HG02610 (cell line): ENCODE data around the gene EN1.
A peak's percentile ranks its signal among the peaks of the same experiment; 100 is the strongest.

Source experiments
- ATAC-seq: cut with Tn5 transposase; IDR thresholded peaks from one replicate; pipeline ENCODE4 v1.9.1; 2021; ENCODE audit warnings: mild to moderate bottlenecking, moderate library complexity; ENCODE audit not compliant: unreplicated experiment

EN1 gene

GRCh38 chr2:118846953-118847761 is at the start of gene EN1:
Gene EN1 (minus strand): TSS chr2:118847648. CDS start chr2:118847167, 481 bp downstream.
- no peak for ATAC-seq

GRCh38 chr2:118893100-118893499 is 45.7 kb upstream of the EN1 start:
- ATAC-seq: no peak

- ATAC-seq: no peak
Observed at GRCh38 chr2:118889995-118890394, 42.5 kb upstream of the EN1 start.

GRCh38 chr2:118883792-118884191 is 36.3 kb upstream of the EN1 start:
- ATAC-seq: no peak

- ATAC-seq: peak; percentile 84
Observed at GRCh38 chr2:118882693-118883336, 35.4 kb upstream of the EN1 start.

- ATAC-seq: peak; percentile 82
Observed at GRCh38 chr2:118881490-118882129, 34.2 kb upstream of the EN1 start.

- ATAC-seq: no peak
Observed at GRCh38 chr2:118880501-118880900, 33.1 kb upstream of the EN1 start.

GRCh38 chr2:118878531-118879149 is 31.2 kb upstream of the EN1 start:
- ATAC-seq: no peak

GRCh38 chr2:118875318-118875717 is 27.9 kb upstream of the EN1 start:
- ATAC-seq: no peak

- no peak for ATAC-seq
Observed at GRCh38 chr2:118874324-118874723, 26.9 kb upstream of the EN1 start.

GRCh38 chr2:118865106-118865505 is 17.7 kb upstream of the EN1 start:
- ATAC-seq: peak; percentile 98

- ATAC-seq: no peak
Observed at GRCh38 chr2:118864207-118864606, 16.8 kb upstream of the EN1 start.

GRCh38 chr2:118861731-118862130 is 14.3 kb upstream of the EN1 start:
- no peak for ATAC-seq

- ATAC-seq: no peak
Observed at GRCh38 chr2:118861242-118861641, 13.8 kb upstream of the EN1 start.

- no peak for ATAC-seq
Observed at GRCh38 chr2:118860506-118860905, 13.1 kb upstream of the EN1 start.

GRCh38 chr2:118859157-118859770 is 11.8 kb upstream of the EN1 start:
- ATAC-seq: no peak

GRCh38 chr2:118858485-118859156 is 11.2 kb upstream of the EN1 start:
- no peak for ATAC-seq

GRCh38 chr2:118857677-118858484 is 10.4 kb upstream of the EN1 start:
- ATAC-seq: no peak

GRCh38 chr2:118856978-118857676 is 9.7 kb upstream of the EN1 start:
- no peak for ATAC-seq
